ENCODE results near the gene AHSG.
"Not testable (repeated sequence)": the region's sequence is repeated elsewhere in the genome, so short reads cannot be mapped to it uniquely, and the experiment has no call there.

Gene AHSG

GRCh38 chr3:186618318-186618938, 5.6 kb downstream of the AHSG start:
- DNase-seq (no peak), ATAC-seq (no peak)

GRCh38 chr3:186619787-186620212, 6.9 kb downstream of the AHSG start:
- no peak for DNase-seq
- no peak for ATAC-seq

- DNase-seq (no peak), ATAC-seq (no peak)
These were observed 7.6 kb downstream of the AHSG start for GRCh38 chr3:186620213-186621092.

GRCh38 chr3:186621894-186622650, 9.2 kb downstream of the AHSG start:
- no peak for DNase-seq

GRCh38 chr3:186622651-186623310, 9.9 kb downstream of the AHSG start:
- ATAC-seq: no peak

More at GRCh38 chr3:186621894-186622650, 9.2 kb downstream of the AHSG start:
- no peak for ATAC-seq

GRCh38 chr3:186624598-186624997, 11.7 kb downstream of the AHSG start:
- ATAC-seq: no peak
- no peak for DNase-seq

More at GRCh38 chr3:186622651-186623310, 9.9 kb downstream of the AHSG start:
- no peak for DNase-seq

GRCh38 chr3:186625600-186626042, 12.8 kb downstream of the AHSG start:
- ATAC-seq (no peak), DNase-seq (no peak)

- DNase-seq (no peak), ATAC-seq (no peak)
These were observed 13.5 kb downstream of the AHSG start for GRCh38 chr3:186626254-186626847.

- no peak for ATAC-seq
- DNase-seq: no peak
These were observed 15.1 kb downstream of the AHSG start for GRCh38 chr3:186627852-186628414.

GRCh38 chr3:186628756-186629155, 15.9 kb downstream of the AHSG start:
- DNase-seq: no peak

GRCh38 chr3:186630950-186631641, 18.2 kb downstream of the AHSG start:
- DNase-seq: no peak
- no peak for ATAC-seq

More at GRCh38 chr3:186628756-186629155, 15.9 kb downstream of the AHSG start:
- no peak for ATAC-seq

GRCh38 chr3:186633481-186633880, 20.6 kb downstream of the AHSG start:
- no peak for DNase-seq

GRCh38 chr3:186634207-186634606, 21.3 kb downstream of the AHSG start:
- not testable (repeated sequence) for ATAC-seq, DNase-seq

More at GRCh38 chr3:186633481-186633880, 20.6 kb downstream of the AHSG start:
- no peak for ATAC-seq

- no peak for ATAC-seq
- no peak for DNase-seq
These were observed 22.7 kb downstream of the AHSG start for GRCh38 chr3:186635532-186635931.

GRCh38 chr3:186636536-186636935, 23.7 kb downstream of the AHSG start:
- no peak for ATAC-seq

GRCh38 chr3:186637686-186638085, 24.8 kb downstream of the AHSG start:
- DNase-seq (no peak), ATAC-seq (no peak)

More at GRCh38 chr3:186636536-186636935, 23.7 kb downstream of the AHSG start:
- no peak for DNase-seq

- ATAC-seq: no peak
These were observed 25.4 kb downstream of the AHSG start for GRCh38 chr3:186638259-186638658.

GRCh38 chr3:186639778-186640472, 27.1 kb downstream of the AHSG start, which contains the start of gene FETUB:
Gene FETUB (plus strand): TSS chr3:186640399. CDS start chr3:186640461, 62 bp downstream.
- ATAC-seq: no peak

More at GRCh38 chr3:186638259-186638658, 25.4 kb downstream of the AHSG start:
- DNase-seq: no peak

GRCh38 chr3:186640473-186640818, 27.6 kb downstream of the AHSG start:
- DNase-seq (no peak), ATAC-seq (no peak)

More at GRCh38 chr3:186639778-186640472, 27.1 kb downstream of the AHSG start, which contains the start of gene FETUB:
- DNase-seq: no peak

GRCh38 chr3:186640929-186641328, 28.1 kb downstream of the AHSG start:
- DNase-seq (no peak), ATAC-seq (no peak)

Data from stimulated activated naive CD8-positive, alpha-beta T cell treated with anti-CD3 and anti-CD28 coated beads, Interleukin-15, Interleukin-2, amounts not matched to agents 100 U/mL and 50 U/mL, for 24 hours (primary cell).